HEK293T (cell line): ENCODE results near the gene ANKLE1.
A peak's percentile ranks its signal among the peaks of the same experiment; 100 is the strongest.

Experiments
- CTCF ChIA-PET: fragments of 350-600 bp; formaldehyde crosslinking; extraction: SDS; loops from one replicate; lab custom pipeline; 2021; ENCODE audit warnings: antibody characterized with exemption, inconsistent platforms; lab: Yijun Ruan, JAX
- POLR2A ChIA-PET: fragments of 350-600 bp; formaldehyde crosslinking; extraction: SDS; loops from one replicate; lab custom pipeline; 2020; ENCODE audit warnings: antibody characterized with exemption, inconsistent platforms; lab: Yijun Ruan, JAX
- DNase-seq: peaks from one replicate; pipeline ENCODE4 v3.0.0; 2012; ENCODE audit warnings: mixed read lengths; ENCODE audit errors: extremely low spot score
- ARNT ChIP-seq: fragments of 450-650 bp; IDR thresholded peaks from 2 replicates; pipeline ENCODE4 v1.6.1; 2017; ENCODE audit warnings: mild to moderate bottlenecking
- BHLHE40 ChIP-seq: fragments of 450-650 bp; IDR thresholded peaks from 2 replicates; pipeline ENCODE4 v1.6.1; 2016; ENCODE audit warnings: mild to moderate bottlenecking, moderate library complexity, borderline replicate concordance
- CTBP1 ChIP-seq: fragments of 450-650 bp; IDR thresholded peaks from 2 replicates; pipeline ENCODE4 v1.6.1; 2016; ENCODE audit warnings: borderline replicate concordance
- ELF4 ChIP-seq: fragments of 450-650 bp; IDR thresholded peaks from 2 replicates; pipeline ENCODE4 v1.6.1; 2017; ENCODE audit warnings: antibody characterized with exemption
- FOXA1 ChIP-seq: fragments of 450-650 bp; IDR thresholded peaks from 2 replicates; pipeline ENCODE4 v1.6.1; 2016; ENCODE audit warnings: mild to moderate bottlenecking
- FOXK2 ChIP-seq: fragments of 450-650 bp; IDR thresholded peaks from 2 replicates; pipeline ENCODE4 v1.6.1; 2016; ENCODE audit warnings: mild to moderate bottlenecking
- FOXM1 ChIP-seq: fragments of 450-650 bp; IDR thresholded peaks from 2 replicates; pipeline ENCODE4 v1.6.1; 2017; ENCODE audit warnings: mild to moderate bottlenecking, borderline replicate concordance
- HDGF ChIP-seq: fragments of 450-650 bp; IDR thresholded peaks from 2 replicates; pipeline ENCODE4 v1.6.1; 2017; ENCODE audit warnings: antibody characterized with exemption, borderline replicate concordance
- L3MBTL2 ChIP-seq: fragments of 450-650 bp; conservative IDR thresholded peaks from 2 replicates; pipeline ENCODE4 v1.6.1; 2016; ENCODE audit warnings: mild to moderate bottlenecking
- LEF1 ChIP-seq: fragments of 450-650 bp; IDR thresholded peaks from 2 replicates; pipeline ENCODE4 v1.6.1; 2017; ENCODE audit warnings: mild to moderate bottlenecking, borderline replicate concordance
- NFRKB ChIP-seq: fragments of 450-650 bp; IDR thresholded peaks from 2 replicates; pipeline ENCODE4 v1.6.1; 2016; ENCODE audit warnings: mild to moderate bottlenecking, moderate library complexity
- PKNOX1 ChIP-seq: fragments of 450-650 bp; IDR thresholded peaks from 2 replicates; pipeline ENCODE4 v1.6.1; 2016
- SP1 ChIP-seq: fragments of 450-650 bp; IDR thresholded peaks from 2 replicates; pipeline ENCODE4 v1.6.1; 2017
- SUZ12 ChIP-seq: fragments of 450-650 bp; IDR thresholded peaks from 2 replicates; pipeline ENCODE4 v1.6.1; 2016; ENCODE audit warnings: mild to moderate bottlenecking
- TARDBP ChIP-seq: fragments of 450-650 bp; IDR thresholded peaks from 2 replicates; pipeline ENCODE4 v1.6.1; 2016
- ZNF384 ChIP-seq: fragments of 450-650 bp; IDR thresholded peaks from 2 replicates; pipeline ENCODE4 v1.6.1; 2016

ANKLE1 gene

DNA sequence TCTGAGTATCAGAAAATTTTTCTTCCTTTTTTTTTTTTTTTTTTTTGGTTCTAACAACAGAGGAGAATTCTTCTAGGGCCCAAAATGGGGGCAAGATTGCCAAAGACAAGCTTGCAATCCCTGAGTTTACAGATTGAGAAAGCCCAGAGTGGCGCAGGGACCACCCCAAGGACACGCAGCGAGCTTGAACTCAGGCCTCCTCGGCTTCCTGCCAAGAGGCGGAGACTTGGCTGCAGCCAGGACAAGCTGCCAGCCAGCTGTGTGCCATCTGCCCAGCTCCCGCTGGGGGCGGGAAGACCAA is 23.5 kb downstream of the ANKLE1 start:
- POLR2A ChIA-PET: interaction anchor here (0.6 to 6.2 kb wide), 9 partner anchors 11 to 231 kb away, joined by 3 to 107 read pairs (median 3); partner anchors contain the start of genes ANO8, BABAM1, GTPBP3 and MVB12A
- no peak for TF ChIP-seq NFRKB
- TF ChIP-seq ZNF384: no peak
- no peak for TF ChIP-seq FOXM1
- no peak for TF ChIP-seq FOXK2
- no peak for TF ChIP-seq FOXA1
- TF ChIP-seq L3MBTL2: no peak
- no peak for TF ChIP-seq PKNOX1
- TF ChIP-seq CTBP1: no peak
- no peak for TF ChIP-seq SP1
- DNase-seq: no peak
- CTCF ChIA-PET: interaction anchor here (0.6 to 1.8 kb wide), 6 partner anchors 12 to 227 kb away, joined by 3 to 11 read pairs (median 4); partner anchors contain the start of gene BABAM1

DNA sequence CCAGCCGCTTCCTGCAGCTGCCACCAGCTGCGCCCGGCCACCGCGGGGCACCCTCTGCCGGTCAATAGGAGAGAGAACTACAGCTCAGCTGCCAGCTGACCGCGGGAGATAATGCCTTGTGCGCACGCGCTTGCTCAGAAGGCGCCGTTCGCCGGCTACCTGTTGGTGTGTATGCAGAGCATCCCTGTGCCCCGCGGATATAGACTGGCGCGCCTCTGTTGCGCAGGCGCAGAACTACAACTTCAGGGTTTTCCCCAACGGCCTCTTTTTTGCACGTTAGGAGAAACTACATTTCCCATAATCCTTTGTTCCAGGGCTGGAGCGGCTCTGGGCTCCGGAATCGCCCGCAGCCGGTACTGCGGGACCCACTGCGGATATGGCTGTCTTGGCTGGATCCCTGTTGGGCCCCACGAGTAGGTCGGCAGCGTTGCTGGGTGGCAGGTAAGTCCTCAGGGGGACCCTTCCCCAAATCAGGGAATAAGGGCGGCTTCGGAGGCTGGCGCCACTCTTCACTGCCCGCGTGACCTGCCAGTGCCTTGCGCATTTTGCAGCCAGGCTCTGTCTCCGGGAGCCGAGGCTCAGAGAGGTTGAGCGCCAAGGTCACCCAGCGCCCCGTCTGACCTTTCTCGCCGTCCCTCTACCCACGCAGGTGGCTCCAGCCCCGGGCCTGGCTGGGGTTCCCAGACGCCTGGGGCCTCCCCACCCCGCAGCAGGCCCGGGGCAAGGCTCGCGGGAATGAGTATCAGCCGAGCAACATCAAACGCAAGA is 24.0 kb downstream of the ANKLE1 start, which contains the start of gene MRPL34:
MRPL34 (plus strand) TSS at position 356 of the 768 bp plus-strand sequence; CDS start at position 377, 21 bp downstream.
- ChIA-PET POLR2A (interaction anchor here (0.6 to 6.2 kb wide), 8 partner anchors 11 to 231 kb away, joined by 3 to 107 read pairs (median 4); partner anchors contain the start of genes ANO8, BABAM1, GTPBP3 and OCEL1), CTCF (interaction anchor here (0.6 to 1.8 kb wide), 6 partner anchors 13 to 227 kb away, joined by 3 to 11 read pairs (median 4); partner anchors contain the start of gene BABAM1)
- TF ChIP-seq NFRKB (no peak), ELF4 (peak; percentile 13; the same call in 1 of the 2 replicates), ARNT (no peak), CTBP1 (peak; percentile 68; the same call in 1 of the 2 replicates), BHLHE40 (no peak), L3MBTL2 (peak; percentile 68), FOXA1 (no peak), SUZ12 (no peak), PKNOX1 (no peak), HDGF (no peak), ZNF384 (no peak), FOXK2 (no peak), TARDBP (no peak), SP1 (no peak), LEF1 (no peak), FOXM1 (no peak)
- DNase-seq: peak; percentile 79

DNA sequence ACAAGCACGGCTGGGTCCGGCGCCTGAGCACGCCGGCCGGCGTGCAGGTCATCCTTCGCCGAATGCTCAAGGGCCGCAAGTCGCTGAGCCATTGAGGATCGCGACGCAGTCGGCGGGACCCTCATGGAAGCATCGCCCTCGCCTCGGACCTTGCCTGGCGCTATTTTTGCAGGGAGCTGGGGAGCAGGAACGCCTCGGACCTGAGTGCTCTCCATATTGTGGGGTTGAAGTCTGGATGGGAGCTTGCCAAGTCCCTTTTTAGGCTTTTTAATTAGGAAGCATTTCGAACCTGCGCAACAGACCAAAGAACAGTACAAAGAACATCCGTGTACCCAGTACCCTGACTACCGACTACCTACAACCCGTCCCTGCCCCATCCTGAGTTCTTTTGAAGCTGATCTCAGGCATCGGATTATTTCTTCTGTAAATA is 24.6 kb downstream of the ANKLE1 start:
- ChIA-PET POLR2A (interaction anchor here (0.7 to 6.2 kb wide), 4 partner anchors 11 to 101 kb away, joined by 3 to 107 read pairs (median 3); partner anchors contain the start of genes ANO8, GTPBP3 and USE1), CTCF (interaction anchor here (0.6 to 0.9 kb wide), 2 partner anchors 13 to 104 kb away, joined by 3 to 10 read pairs; no protein-coding TSS in a partner anchor)
- no peak for DNase-seq
- no peak for TF ChIP-seq FOXK2
- no peak for TF ChIP-seq FOXM1
- no peak for TF ChIP-seq ZNF384
- TF ChIP-seq L3MBTL2: 0 out of 2 replicates have a peak, but pooled peaks have one; percentile 2
- TF ChIP-seq ELF4: no peak
- no peak for TF ChIP-seq CTBP1

DNA sequence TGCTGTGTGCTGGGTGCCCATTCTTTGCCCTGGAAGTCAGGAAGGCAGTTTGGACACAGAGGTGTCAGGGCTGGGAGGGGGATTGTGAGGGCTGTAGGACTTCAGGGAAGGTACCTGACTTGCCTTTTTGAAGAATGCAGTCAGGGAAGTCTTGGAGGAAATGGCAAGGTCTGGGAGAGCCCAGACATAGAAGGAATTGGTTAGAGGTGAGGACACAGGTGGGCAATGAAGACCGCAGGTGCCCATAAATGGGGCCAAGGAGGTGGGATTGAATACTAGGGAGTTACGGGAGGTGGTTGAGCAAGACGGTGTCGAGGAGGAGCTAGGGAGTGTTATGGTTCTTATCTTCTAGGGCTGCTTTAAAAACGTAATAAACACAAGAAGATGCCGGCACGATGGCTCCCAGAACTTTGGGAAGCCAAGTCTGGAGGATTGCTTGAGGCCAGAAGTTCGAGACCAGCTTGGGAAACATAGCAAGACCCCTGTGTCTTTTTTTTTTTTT is 26.2 kb downstream of the ANKLE1 start:
- no peak for DNase-seq
- TF ChIP-seq HDGF: no peak
- no peak for TF ChIP-seq L3MBTL2
- no peak for TF ChIP-seq ARNT
- TF ChIP-seq FOXK2: no peak
- TF ChIP-seq CTBP1: no peak
- TF ChIP-seq ELF4: no peak
- TF ChIP-seq SUZ12: no peak
- TF ChIP-seq FOXM1: no peak
- no peak for TF ChIP-seq LEF1
- TF ChIP-seq TARDBP: no peak
- no peak for TF ChIP-seq SP1
- CTCF ChIA-PET: interaction anchor here (0.8 kb wide), 1 partner anchor 28 kb away, joined by 3 read pairs; no protein-coding TSS in a partner anchor
- POLR2A ChIA-PET: interaction anchor here (1.0 to 6.2 kb wide), 3 partner anchors 15 to 92 kb away, joined by 3 to 107 read pairs (median 14); partner anchors contain the start of genes ANO8, GTPBP3 and USE1

DNA sequence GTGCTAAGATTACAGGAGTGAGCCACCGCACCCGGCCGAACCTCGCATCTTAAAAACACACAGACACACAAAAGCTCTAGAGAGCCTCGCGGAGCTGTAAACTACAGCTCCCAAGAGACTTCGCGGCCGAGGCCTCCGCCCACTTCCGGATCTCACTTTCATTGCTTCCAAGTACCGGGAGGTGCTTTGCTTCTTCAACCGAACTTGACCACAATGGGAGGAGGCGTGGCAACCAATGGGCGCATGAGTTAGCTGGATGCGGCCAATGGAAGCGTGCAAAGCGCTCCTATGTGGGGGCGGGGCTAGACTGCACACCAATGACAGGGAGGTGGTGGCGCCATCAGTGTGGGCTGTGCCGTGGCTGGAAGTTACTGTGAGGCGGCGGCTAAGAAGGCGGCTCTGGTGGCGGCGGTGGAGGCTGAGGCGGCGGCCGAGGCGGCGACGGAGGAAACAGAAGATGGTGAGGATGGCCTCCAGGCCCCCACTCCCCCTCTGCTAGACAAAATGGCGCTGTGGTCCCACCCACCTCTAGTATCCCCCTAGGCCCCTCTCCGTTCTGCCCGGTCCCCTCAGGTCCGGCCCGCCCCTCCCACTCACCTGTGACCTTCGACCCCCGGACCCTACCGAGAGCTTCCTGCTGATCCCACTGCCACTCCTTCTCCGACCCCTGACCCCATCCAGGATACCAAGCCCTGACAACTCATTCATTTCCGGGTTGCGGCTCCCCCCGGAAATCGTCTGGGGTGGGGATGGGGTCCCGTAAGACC is 27.7 kb downstream of the ANKLE1 start, which contains the start of gene DDA1:
DDA1 (plus strand) TSS at position 366 of the 767 bp plus-strand sequence; CDS start at position 458, 92 bp downstream.
- ChIA-PET CTCF (no interaction called here), POLR2A (interaction anchor here (0.7 to 6.2 kb wide), 17 partner anchors 8 to 110 kb away, joined by 3 to 107 read pairs (median 4); partner anchors contain the start of genes ANO8, BABAM1, GTPBP3 and MVB12A)
- peak; percentile 93 for DNase-seq
- TF ChIP-seq SUZ12: no peak
- TF ChIP-seq ELF4: peak; percentile 70
